Fibroblast of the aortic adventitia (primary cell): ENCODE data around the gene AGPAT3. TPM values are rescaled to one million over a fixed set of nuclear protein-coding genes. Genes with fewer than 3 reads are reported as not detected.

ENCODE experiments used
- DNase-seq: peaks from one replicate; pipeline ENCODE4 v3.0.0-alpha.2; 2010; ENCODE audit warnings: low read depth
- H3K4me3 ChIP-seq: 2 replicates; pipeline ENCODE4 v1.5.1; 2011; ENCODE audit warnings: low read depth, mild to moderate bottlenecking, control low read depth, low read length, moderate library complexity
- total RNA-seq: library from RNA; depleted of rRNA; stranded (reverse); fragments of >200 nt; gene quantifications from 2 replicates; pipeline ENCODE4 v1.2.3, GENCODE V29; 2012; ENCODE audit warnings: low replicate concordance
- TF ChIP-seq, protein P1 (sequence below): IDR thresholded peaks from 2 replicates; pipeline ENCODE4 v1.5.1; 2011; ENCODE audit warnings: mild to moderate bottlenecking, low read length, control low read depth, inconsistent platforms; ENCODE audit not compliant: insufficient read depth

The AGPAT3 gene
- total RNA-seq, 1 donor: 29.0 TPM

DNA sequence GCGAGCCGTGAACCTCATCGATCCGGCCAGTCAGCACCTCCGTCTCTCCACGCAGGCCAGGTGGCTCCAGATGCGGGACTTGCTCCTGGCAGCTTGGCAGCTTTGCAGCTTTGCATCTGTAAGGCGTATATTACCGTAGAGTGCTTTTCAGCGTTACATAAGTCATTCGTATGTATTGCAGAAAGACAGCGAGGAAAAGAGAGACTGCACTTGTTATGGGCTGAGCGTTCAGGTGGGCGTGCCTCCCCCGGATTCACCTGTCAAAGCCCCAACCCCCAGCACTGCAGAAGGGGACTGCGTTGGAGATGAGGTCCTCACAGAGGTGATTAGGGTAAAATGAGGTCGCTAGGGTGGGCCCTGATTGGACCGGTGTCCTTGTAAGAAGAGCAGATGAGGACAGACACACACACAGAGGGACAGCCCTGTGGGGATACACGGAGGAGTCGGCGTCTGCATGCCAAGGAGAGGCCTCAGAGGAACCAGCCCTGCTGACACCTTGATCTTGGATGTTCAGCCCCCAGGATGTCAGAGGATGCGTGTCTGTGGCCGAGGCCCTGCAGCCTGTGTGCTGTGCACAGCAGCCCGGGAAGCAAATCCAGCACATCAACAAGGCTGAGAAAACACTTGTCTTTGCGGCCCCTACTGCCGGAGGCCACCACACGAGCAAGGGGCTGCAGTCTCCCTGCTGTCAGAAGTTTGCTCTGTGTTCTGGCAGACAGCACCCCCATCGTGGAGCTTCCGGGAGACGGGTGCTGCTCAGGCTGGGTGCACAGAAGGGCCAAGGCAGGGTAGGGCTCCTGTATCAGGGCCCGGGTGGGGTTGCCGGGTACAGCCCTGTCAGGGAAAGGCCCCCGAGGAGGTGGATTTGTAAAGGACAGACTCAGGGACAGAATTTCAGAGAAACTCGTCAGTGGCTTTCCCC, 10.9 kb upstream of the AGPAT3 start:
- no peak for DNase-seq
- H3K4me3 ChIP-seq: no peak overlapping the region
- TF ChIP-seq, protein P1, sequence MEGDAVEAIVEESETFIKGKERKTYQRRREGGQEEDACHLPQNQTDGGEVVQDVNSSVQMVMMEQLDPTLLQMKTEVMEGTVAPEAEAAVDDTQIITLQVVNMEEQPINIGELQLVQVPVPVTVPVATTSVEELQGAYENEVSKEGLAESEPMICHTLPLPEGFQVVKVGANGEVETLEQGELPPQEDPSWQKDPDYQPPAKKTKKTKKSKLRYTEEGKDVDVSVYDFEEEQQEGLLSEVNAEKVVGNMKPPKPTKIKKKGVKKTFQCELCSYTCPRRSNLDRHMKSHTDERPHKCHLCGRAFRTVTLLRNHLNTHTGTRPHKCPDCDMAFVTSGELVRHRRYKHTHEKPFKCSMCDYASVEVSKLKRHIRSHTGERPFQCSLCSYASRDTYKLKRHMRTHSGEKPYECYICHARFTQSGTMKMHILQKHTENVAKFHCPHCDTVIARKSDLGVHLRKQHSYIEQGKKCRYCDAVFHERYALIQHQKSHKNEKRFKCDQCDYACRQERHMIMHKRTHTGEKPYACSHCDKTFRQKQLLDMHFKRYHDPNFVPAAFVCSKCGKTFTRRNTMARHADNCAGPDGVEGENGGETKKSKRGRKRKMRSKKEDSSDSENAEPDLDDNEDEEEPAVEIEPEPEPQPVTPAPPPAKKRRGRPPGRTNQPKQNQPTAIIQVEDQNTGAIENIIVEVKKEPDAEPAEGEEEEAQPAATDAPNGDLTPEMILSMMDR: no peak

DNA sequence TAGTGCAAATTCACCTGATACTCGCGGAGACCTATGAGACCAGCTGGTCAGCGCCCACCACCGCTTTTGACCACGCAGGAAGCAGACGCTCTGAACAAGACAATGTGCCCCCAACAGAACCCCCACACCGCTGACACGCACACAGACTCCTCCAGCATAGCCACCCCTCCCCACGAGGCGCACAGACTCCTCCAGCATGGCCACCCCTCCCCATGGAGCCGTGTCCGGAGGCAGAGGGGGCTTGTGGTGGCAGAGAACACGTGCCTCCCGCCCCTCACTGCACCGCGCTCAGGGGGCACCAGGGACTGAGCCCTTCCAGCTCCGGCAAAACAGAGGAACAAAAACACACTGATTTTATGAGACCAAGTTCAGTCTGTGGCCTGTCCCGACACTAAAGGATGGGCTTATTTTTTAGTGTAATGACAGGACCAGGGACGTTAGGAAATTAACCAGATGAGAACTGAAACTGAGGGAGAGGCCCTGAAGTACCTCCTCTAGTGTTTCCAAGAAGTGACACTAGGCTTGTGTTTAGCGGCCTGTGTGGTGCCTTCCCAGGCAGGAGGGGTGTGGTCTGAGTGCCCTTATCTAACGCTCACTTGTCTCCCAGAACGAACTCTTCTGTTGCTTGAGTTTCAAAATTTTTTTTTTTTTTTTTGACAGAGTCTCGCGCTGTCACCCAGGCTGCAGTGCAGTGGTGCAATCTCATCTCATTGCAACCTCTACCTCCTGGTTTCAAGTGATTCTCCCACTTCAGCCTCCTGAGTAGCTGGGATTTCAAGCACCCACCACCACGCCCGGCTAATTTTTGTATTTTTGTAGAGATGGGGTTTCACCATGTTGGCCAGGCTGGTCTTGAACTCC, 10.0 kb upstream of the AGPAT3 start:
- no peak for DNase-seq
- no peak overlapping the region for H3K4me3 ChIP-seq
- TF ChIP-seq, protein P1: no peak

DNA sequence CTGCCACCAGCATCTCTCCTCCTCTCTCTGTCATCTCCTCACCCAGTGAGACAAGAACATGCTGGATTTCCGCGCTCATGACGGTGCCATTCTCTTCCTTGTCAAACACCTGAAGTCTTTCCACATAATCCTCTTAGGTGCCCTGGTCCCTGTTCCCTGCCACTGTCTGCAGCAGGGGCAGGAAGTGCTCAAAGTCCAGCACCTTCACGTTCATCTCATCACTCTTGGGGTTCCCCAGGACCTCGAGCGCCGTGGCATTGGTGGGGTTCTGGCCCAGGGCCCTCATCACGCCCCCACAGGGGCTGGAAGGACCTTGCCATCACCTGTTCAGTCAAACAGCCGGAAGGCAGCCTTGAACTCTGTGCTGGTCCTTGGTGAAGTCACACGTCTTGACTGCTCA, 9.1 kb upstream of the AGPAT3 start:
- no peak overlapping the region for H3K4me3 ChIP-seq
- TF ChIP-seq, protein P1: no peak
- no peak for DNase-seq

DNA sequence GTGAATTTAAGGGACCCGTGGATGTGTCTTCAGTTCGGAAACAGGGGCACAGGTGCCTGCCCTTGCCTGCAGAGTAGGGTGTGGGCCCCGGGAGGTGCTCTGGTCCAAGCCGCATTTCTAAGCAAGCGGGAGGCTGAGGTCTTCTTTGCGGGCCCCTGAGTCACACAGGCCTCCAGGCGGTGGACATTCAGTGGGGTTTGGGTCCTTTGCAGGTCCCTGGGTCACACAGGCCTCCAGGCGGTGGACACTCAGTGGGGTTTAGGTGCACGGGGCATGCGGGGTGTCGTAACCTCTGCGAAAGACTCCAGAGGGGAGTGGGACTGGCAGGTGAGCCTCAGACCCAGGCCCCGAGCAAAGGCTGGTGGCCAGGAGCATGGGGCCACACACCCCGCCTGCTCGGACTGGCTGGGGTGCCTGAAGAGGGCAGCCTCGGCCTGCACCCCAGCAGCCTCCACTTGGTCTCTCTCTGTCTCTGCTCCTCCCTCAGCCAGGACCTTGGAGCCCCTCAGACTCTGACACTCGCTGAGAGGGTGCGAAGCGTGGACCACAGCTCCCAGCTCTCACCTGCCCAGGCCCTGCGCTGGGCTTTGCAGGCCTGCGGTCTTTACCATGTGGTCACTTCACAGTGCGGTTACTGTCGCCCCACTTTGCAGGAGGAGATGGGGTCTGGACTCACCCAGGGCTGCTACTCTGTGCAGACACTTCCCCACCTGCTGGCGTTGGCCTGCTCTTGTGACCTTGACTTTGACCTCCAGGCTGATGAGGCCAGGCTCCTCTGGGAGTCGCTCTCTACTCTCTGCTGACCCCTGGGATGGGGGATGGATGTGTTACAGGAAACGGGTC, 6.0 kb upstream of the AGPAT3 start:
- no peak overlapping the region for H3K4me3 ChIP-seq
- no peak for DNase-seq
- TF ChIP-seq, protein P1: no peak

DNA sequence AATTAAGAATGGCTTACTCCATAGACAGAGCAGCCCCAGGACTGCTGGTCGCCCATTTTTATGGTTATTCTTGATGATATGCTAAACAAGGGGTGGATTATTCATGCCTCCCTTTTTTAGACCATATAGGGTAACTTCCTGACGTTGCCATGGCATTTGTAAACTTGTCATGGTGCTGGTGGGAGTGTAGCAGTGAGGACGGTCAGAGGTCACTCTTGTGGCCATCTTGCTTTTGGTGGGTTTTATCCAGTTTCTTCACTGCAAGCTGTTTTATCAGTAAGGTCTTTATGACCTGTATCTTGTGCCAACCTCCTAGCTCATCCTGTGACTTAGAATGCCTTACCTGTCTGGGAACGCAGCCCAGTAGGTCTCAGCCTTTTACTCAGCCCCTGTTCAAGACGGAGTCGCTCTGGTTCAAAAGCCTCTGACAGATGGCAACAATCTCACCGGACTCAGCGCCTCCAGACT, 5.2 kb upstream of the AGPAT3 start:
- TF ChIP-seq, protein P1: no peak
- DNase-seq: no peak
- H3K4me3 ChIP-seq: no peak overlapping the region

DNA sequence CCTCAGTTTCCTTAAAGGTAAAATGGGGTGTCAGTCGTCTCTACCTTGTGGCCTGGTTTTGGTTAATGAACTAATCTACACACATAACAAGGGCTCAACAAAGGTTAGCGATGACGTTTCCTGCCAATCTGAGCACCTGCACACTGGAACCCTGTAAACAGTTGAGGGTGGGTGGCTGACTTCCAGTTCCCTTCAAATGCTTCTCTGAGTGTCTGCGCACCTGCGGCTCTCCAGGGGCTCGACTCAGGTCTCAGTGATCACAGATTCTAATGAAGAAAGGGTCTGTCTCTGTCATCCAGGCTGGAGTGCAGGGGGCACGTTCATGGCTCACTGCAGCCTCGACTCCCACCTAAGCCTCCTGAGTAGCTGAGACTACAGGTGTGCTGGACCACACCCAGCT, 3.3 kb upstream of the AGPAT3 start:
- no peak overlapping the region for H3K4me3 ChIP-seq
- DNase-seq: no peak
- TF ChIP-seq, protein P1: no peak
